GM10266 (cell line): ENCODE results near the gene NR2C2.

ENCODE experiments used
- DNase-seq: peaks from one replicate; pipeline ENCODE4 v3.0.0; 2012; ENCODE audit errors: extremely low spot score
- TF ChIP-seq, protein P1 (sequence below): IDR thresholded peaks from 2 replicates; pipeline ENCODE4 v1.5.1; 2012; ENCODE audit warnings: mild to moderate bottlenecking, low read depth; ENCODE audit not compliant: control insufficient read depth, insufficient read depth; ENCODE audit errors: missing control alignments

Gene NR2C2

GRCh38 chr3:14948609-14949038 lies 1.2 kb downstream of the NR2C2 start:
- TF ChIP-seq, protein P1, sequence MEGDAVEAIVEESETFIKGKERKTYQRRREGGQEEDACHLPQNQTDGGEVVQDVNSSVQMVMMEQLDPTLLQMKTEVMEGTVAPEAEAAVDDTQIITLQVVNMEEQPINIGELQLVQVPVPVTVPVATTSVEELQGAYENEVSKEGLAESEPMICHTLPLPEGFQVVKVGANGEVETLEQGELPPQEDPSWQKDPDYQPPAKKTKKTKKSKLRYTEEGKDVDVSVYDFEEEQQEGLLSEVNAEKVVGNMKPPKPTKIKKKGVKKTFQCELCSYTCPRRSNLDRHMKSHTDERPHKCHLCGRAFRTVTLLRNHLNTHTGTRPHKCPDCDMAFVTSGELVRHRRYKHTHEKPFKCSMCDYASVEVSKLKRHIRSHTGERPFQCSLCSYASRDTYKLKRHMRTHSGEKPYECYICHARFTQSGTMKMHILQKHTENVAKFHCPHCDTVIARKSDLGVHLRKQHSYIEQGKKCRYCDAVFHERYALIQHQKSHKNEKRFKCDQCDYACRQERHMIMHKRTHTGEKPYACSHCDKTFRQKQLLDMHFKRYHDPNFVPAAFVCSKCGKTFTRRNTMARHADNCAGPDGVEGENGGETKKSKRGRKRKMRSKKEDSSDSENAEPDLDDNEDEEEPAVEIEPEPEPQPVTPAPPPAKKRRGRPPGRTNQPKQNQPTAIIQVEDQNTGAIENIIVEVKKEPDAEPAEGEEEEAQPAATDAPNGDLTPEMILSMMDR, result no peak
- DNase-seq, result peak; percentile 19

GRCh38 chr3:14949126-14949525 lies 1.7 kb downstream of the NR2C2 start:
- TF ChIP-seq, protein P1, result no peak
- DNase-seq, result no peak

DNA sequence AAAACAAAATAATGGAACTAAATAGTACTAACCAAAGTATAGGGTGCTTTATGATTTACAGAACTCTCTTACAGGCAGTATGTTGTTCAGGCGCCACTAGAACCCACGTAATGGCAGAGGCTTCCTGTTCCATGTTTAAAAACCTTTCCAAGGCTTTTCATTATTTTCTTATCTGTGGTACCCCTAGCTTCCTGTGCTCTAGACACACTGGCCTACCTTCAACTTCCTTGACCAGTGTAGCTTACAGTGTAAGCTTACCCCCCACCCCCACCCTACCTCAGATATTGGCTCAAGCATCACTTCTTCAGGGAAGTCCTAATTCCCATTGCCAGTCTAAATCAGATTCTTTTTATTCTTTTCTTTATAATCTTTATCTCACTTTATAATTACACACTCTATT lies 2.9 kb downstream of the NR2C2 start:
- no peak for DNase-seq
- TF ChIP-seq, protein P1, result no peak

DNA sequence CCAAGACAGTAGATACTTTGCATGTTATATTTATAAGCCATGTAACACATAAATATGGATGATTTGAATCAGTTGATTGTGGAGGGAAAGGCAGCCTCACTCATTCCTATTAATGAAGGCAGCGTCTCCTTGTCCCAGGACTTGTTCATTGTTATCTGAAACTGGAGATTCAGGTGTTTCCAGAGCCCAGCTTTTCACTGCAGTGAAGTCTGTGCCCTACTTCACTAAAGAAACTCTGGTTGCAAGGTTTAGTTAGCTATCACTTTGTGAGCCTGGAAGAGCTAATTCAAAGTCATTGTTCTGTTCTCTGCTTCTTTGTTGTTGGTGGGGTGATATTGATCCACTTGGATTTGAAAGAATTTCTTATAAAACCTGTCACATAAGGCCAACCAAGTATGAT lies 9.8 kb downstream of the NR2C2 start:
- no peak for DNase-seq
- TF ChIP-seq, protein P1, result no peak

- no peak for DNase-seq
Measured at GRCh38 chr3:14957925-14958324, 10.5 kb downstream of the NR2C2 start.

GRCh38 chr3:14959359-14959943 lies 12.1 kb downstream of the NR2C2 start:
- TF ChIP-seq, protein P1, result no peak
- DNase-seq, result peak; percentile 19

More at GRCh38 chr3:14957925-14958324, 10.5 kb downstream of the NR2C2 start:
- TF ChIP-seq, protein P1, result no peak

DNA sequence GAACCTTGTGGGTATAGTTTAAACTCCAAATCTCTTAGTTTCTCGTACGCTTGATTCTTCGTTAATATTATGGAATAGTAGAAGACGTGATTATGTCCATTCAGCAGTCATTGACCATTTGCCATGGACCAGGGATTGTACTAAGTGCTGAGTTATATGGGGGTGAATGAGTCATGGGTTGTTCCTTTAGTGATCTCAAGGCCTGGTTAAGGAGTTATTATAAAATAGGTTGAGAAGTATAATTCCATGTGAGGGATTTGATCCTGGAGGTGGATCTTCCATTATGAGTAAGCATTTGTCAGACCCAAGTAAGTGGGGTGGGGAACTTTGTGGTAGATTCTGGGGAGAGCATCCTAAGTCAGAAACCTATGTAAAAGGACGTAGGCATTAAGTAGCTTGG lies 15.4 kb downstream of the NR2C2 start:
- TF ChIP-seq, protein P1, result no peak

More for the DNA sequence above, 15.4 kb downstream of the NR2C2 start:
- DNase-seq, result no peak
